WERI-Rb-1 (cell line): ENCODE data around the gene MAPKAP1.

Source experiments
- DNase-seq: peaks from one replicate; pipeline ENCODE4 v3.0.0-alpha.2; 2020
- H3K27ac ChIP-seq: fragments of 250-450 bp; sonication (Bioruptor Pico); 2 replicates; pipeline ENCODE4 v1.5.1; 2020; ENCODE audit warnings: mild to moderate bottlenecking, moderate library complexity
- H3K27me3 ChIP-seq: fragments of 250-450 bp; sonication (Bioruptor Pico); 2 replicates; pipeline ENCODE4 v1.5.1; 2021; ENCODE audit warnings: mild to moderate bottlenecking, low read depth, moderate library complexity; ENCODE audit not compliant: insufficient read depth, severe bottlenecking
- H3K36me3 ChIP-seq: fragments of 250-450 bp; sonication (Bioruptor Pico); 2 replicates; pipeline ENCODE4 v1.5.1; 2020; ENCODE audit warnings: mild to moderate bottlenecking, moderate library complexity
- H3K4me3 ChIP-seq: 2 replicates; pipeline ENCODE4 v1.5.1; 2011; ENCODE audit warnings: low read depth, mild to moderate bottlenecking, control low read depth, low read length
- H3K9me3 ChIP-seq: fragments of 250-450 bp; sonication (Bioruptor Pico); 2 replicates; pipeline ENCODE4 v1.5.1; 2021; ENCODE audit warnings: mild to moderate bottlenecking, moderate library complexity; ENCODE audit not compliant: severe bottlenecking
- CTCF ChIP-seq: IDR thresholded peaks from 2 replicates; pipeline ENCODE4 v1.5.1; 2011; ENCODE audit warnings: low read depth, mild to moderate bottlenecking, control low read depth, inconsistent platforms, low read length

Gene MAPKAP1

GRCh38 chr9:125536167-125536772 is 170.7 kb downstream of the MAPKAP1 start:
- Histone ChIP-seq H3K27me3 (no peaks in the 10 kb centered on the region), H3K9me3 (no peaks in the 10 kb centered on the region), H3K4me3 (no peak overlapping the region), H3K27ac (no peak overlapping the region), H3K36me3 (no peaks in the 10 kb centered on the region)
- no peak for DNase-seq
- TF ChIP-seq CTCF = no peak

- no peaks in the 10 kb centered on the region for H3K36me3 ChIP-seq
- H3K27ac ChIP-seq = no peak overlapping the region
- no peak for DNase-seq
- H3K4me3 ChIP-seq = no peak overlapping the region
- no peaks in the 10 kb centered on the region for H3K27me3 ChIP-seq
- H3K9me3 ChIP-seq = no peaks in the 10 kb centered on the region
- TF ChIP-seq CTCF = no peak
Measured at GRCh38 chr9:125534971-125535701, 171.9 kb downstream of the MAPKAP1 start.

GRCh38 chr9:125532812-125533594 is 174.0 kb downstream of the MAPKAP1 start:
- no peak for DNase-seq
- H3K27ac ChIP-seq = no peak overlapping the region
- no peak overlapping the region for H3K4me3 ChIP-seq
- no peaks in the 10 kb centered on the region for H3K36me3 ChIP-seq
- no peaks in the 10 kb centered on the region for H3K9me3 ChIP-seq
- H3K27me3 ChIP-seq = no peaks in the 10 kb centered on the region
- no peak for TF ChIP-seq CTCF

- no peak for TF ChIP-seq CTCF
- Histone ChIP-seq H3K9me3 (no peaks in the 10 kb centered on the region), H3K4me3 (no peak overlapping the region)
Measured at GRCh38 chr9:125532412-125532811, 174.6 kb downstream of the MAPKAP1 start.

GRCh38 chr9:125529589-125530515 is 177.2 kb downstream of the MAPKAP1 start:
- peaks cover 3% of the 10 kb centered on the region; the same call in 1 of the 2 replicates for H3K36me3 ChIP-seq
- DNase-seq = no peak
- no peaks in the 10 kb centered on the region for H3K27me3 ChIP-seq
- no peaks in the 10 kb centered on the region for H3K9me3 ChIP-seq
- no peak overlapping the region for H3K4me3 ChIP-seq
- no peak for TF ChIP-seq CTCF
- H3K27ac ChIP-seq = no peak overlapping the region

More at GRCh38 chr9:125532412-125532811, 174.6 kb downstream of the MAPKAP1 start:
- Histone ChIP-seq H3K27me3 (no peaks in the 10 kb centered on the region), H3K36me3 (no peaks in the 10 kb centered on the region), H3K27ac (no peak overlapping the region)
- no peak for DNase-seq
